GM18526 (cell line): ENCODE measurements around the gene VSX2.

Experiments
- POLR2A ChIP-seq: IDR thresholded peaks from 3 replicates; pipeline ENCODE4 v1.6.1; 2011; ENCODE audit not compliant: insufficient read length; ENCODE audit errors: extremely low read depth

VSX2 gene

DNA sequence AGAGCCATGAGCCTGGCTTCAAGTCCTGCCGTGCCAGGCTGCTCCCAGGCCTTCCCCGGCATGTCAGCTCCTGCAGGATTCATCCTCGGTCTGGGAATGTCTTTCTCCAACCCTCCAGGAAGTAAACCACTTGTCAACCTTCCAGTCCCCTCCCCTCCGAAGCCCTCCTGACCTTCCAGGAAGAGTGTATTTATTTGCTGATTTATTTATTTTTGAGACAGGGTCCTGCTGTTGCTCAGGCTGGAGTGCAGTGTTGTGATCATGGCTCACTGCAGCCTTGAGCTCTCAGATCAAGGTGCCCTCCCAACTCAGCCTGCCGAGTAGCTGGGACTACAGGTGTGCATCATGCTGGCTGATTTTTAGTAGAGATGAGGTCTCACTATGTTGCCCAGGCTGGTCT is 24.7 kb downstream of the VSX2 start:
- no peak for TF ChIP-seq POLR2A

DNA sequence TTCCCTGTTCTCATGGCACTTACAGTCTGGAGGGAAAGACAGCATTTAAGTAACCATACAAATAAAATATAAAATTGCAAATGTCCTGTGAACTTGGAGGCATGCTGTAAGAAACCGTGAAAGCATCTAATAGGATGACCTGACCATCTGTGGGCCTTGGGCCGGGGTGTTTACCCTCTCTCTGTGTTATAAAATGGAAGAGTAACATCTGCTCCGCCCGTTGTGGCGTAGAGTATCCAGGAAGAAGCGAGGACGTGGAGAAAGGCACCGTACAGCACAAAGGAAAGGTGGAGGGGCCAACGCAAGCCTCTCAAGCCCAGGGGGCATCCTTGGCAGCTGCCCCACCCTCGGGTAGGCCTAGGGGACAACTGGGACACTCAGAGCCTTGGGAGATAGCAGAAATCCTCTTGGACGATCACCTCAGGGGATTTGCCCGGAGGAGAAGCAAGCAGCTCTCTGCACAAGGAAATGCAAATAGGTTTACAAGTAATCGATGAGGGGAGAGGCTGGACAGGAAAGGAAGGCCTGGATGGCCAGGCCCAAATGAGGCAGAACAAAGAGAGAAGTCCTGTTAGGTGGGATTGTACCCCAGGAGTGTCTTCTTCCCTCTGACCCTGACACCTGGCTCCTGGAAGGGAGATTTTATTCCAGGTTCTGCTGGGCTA is 26.2 kb downstream of the VSX2 start:
- TF ChIP-seq POLR2A, result no peak

DNA sequence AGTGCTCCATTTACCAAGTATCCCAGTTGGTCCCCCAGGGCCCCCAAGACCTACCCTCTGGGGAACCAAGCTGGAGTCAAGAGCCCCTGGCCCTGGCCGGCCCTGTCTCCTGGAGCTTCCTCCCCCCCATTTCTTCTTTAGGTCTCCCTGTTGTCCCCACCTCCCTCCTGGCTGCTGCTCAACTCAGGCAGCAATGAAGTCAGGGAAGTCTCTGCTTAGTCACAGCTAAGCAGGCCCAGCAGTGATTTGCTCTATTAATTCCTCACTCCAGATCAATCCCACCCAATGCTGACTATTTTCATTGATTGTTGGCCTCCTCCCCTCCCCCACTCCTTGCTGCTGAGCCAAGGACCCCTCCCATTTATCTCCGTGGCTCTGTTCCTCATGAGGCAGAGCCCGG is 28.3 kb downstream of the VSX2 start:
- TF ChIP-seq POLR2A, result no peak

DNA sequence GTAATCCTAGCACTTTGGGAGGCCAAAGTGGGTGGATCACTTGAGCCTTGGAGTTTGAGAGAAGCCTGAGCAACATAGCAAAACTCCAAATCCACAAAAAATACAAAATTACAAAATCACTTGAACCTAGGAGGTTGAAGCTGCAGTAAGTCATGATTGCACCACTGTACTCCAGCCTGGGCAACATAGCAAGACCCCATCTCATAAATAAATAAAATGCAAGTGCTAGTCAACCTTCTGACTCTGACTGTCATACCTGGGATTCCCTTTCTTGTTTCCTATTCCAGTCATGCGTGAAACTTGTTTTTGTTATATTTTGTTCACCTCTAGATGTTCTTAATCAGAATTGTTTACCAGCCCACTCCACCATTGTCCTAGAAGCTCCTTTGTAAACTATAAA is 32.1 kb downstream of the VSX2 start:
- TF ChIP-seq POLR2A, result no peak

DNA sequence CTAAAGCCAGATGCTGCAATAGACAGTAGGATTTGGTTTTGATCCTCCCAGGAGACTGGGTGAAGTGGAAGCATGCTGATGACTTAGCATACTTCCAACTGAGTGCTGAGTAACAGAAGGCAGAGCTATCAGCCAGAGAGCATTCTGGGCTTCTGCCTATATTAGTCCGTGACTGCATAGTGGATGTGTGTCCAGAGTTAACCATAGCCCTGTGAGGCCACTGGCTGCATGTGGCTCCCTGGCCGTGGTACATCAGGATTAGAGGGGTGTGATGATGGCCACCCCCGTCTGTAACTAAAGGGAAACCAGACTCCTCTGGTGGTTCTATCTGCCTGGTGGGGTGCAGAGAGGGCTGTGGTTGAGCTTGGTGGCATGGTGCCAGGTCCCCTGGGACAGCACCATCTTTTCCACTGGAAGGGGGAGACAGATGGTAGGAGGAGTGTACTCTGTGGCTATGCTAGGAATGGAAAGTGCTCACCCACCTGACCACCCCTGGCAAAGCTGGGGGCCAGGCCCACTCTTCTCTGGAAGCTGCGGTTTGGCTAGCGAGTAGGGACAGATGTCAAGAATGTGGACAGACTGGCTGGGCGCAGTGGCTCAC is 36.1 kb downstream of the VSX2 start:
- no peak for TF ChIP-seq POLR2A

DNA sequence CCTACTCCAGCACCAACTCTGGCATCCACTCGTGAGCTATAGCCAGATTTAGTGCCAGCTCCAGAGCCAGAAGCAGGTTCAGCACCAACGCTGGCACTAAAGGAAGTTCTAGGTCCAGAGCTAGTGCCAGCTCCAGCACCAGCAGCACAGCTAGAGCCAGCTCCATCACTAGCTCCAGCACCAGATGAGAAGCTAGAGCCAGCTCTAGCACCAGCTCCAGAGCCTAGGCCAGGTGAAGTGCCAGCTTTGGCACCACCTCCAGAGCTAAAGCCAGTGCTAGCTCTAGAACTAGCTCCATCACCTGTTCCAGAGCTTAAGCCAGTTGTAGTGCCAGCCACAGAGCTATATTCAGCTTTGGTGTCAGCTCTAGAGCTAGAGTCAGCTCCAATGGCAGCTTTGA is 38.8 kb downstream of the VSX2 start:
- TF ChIP-seq POLR2A, result no peak

DNA sequence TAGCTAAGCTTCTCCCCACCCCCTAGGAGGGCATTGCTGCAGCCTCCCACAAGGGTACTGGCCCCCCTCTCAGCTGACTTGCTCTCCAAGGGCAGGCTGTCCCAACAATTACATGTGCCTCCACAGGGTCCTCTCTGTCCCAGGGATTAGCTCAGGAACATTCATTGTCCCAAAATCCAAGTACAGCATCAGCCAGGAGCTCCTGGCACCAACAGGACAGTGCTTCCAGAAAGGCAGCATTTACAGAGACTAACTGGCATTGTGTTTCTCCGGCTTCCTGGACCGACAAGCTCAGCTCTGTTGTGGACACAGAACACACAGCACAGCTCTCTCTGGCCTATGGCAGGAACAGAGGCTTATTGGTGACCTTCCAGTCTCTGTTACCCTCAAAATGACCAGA is 41.8 kb downstream of the VSX2 start:
- no peak for TF ChIP-seq POLR2A

DNA sequence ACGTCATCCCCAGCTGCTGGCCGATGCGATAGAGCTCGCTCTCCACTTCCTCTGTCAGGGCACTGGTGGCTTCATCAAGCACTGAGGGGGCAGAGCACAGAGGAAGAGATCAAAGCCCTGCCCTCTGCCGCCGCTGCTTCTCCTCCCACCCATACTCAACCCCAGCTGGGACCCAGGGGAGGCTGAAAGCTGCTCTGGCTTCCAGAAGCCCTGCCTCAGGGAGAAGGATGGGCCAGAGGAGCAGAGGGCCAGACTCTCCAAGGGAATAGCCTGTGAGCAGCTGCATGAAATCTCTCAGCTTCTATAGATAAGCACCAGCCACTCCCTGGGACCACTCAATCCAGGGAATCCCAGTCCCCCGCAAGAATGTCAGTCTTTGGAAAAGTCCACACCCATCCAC is 47.5 kb downstream of the VSX2 start:
- no peak for TF ChIP-seq POLR2A

DNA sequence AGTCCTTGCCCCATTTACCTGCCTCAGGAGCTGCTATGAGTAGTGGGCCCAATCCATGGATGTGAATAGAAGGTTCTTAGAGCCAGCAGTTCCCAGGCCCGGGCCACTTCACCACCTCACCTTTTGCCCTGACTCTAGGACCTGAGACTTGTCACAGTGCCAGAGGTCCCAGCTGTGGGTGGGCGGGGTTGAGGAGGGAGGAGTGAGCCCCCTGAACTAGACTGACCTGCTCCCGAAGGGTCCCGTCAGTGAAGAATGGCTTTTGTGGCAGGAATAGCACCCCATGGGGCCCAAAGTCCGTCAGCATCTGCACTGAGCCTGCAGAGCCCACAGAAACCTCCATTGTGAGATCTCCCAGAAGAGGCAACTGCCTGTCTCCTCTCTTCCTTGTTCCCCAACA is 50.6 kb downstream of the VSX2 start:
- no peak for TF ChIP-seq POLR2A

DNA sequence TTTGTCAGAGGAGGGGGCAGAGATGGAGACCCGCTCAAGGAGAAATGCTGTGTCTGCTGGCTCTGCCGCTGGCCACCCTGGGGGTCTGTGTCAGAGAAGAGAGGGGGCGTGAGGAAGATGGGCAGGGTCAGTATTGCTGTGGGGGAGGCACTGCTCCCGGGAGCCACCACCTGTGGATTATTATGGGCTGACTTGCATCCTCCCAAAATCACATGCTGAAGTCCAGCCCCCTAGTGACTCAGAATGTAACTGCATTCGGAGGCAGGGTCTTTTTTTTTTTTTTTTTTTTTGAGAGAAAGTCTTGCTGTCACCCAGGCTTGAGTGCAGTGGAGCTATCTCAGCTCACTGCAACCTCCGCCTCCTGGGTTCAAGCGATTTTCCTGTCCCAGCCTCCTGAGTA is 51.2 kb downstream of the VSX2 start:
- no peak for TF ChIP-seq POLR2A

DNA sequence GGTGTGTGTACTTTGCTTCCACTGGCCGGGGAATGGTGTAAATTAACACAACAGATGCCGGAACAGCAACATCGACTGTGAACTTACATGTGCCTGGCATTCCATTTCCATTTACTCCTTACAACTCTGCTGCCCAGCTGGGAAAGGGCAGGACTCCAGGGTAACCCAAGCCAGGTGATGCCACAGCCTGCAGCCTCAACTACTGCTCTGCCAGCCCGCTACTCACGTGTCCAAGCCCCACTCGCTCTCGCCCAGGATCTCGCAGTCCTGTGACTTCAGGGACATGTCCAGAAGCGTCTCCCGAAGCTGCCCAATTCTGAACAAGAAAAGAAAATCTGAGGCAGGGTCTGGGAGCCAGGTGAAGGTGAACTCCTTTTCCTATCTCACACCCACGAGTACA is 52.8 kb downstream of the VSX2 start:
- TF ChIP-seq POLR2A, result no peak

DNA sequence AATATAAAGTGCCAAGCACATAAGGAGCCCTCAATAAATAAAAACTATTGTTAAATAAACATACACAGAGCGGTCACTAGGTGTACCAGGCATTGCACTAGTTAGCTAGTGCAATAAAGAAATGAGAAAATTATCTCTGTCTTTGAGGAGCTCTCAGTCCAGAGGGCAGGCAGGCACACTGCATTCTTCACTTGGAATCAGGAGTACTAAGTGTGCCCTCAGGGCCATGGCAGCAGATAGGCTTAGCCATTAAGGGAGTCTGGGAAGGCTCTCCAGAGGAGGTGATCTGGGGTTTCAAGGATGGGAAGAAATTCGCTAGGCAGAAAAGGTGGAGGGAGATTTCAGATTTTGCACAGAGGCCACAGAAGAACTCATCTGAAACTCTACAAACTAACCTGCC is 54.4 kb downstream of the VSX2 start:
- no peak for TF ChIP-seq POLR2A

DNA sequence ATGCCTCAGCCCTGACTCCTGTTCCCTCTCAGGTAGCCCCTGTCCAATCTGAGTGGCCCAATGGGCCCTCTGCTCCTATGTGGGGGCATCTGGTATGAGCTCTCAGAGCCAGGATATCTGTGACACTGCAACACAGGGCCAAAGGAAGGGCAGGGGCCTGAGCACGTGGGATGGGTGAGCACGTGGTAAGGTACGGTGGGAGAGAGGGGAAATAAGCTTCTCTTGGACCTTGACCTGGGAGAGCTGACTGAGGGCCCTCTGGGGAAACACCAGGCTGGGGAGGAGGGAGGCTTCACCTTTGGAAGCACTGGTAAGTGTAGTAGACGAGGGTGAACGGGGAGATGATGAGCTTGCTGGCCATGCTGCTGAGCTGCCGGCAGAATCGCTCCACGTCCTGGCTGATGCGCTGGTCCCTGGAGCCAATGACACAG is 56.8 kb downstream of the VSX2 start:
- TF ChIP-seq POLR2A, result no peak

DNA sequence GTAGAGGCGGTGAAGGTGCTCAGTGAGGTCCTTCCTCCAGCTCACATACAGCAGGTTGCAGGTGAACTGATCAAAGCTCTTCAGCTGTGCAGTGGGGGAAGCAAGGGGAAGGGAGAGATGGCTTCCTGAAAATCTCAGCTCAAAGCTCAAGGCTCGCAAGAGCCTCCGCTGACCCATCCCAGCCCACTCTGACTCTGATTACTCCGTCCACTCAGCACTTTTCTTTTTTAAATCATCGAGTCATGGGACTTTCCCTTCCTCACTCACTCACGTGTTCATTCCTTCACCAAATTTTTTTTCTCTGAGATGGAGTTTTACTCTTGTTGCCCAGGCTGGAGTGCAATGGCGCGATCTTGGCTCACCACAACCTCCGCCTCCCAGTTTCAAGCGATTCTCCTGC is 58.7 kb downstream of the VSX2 start:
- no peak for TF ChIP-seq POLR2A

DNA sequence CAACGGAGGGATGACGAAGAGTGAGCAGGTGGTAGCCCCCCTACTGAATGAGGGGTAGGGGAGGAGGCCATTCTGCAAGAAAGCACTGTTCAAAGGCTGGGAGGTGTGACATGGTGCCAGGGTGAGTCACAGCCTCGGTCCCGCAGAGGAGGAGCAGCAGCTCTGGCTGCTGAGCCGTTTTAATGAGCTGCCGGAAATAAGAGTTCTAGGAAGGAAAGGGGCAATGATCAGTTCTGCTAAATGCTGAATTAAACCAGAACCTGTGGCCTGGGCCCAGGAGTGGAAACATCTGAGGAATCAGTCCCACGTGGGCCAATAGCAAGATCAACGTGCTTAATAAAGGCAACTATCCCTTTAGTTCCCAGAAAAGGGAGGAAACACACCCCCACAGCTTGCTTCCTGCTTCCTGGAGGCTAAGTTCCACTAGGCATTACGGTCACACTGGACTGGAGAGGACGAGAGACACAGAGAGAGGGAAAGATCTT is 59.9 kb downstream of the VSX2 start:
- TF ChIP-seq POLR2A, result no peak

DNA sequence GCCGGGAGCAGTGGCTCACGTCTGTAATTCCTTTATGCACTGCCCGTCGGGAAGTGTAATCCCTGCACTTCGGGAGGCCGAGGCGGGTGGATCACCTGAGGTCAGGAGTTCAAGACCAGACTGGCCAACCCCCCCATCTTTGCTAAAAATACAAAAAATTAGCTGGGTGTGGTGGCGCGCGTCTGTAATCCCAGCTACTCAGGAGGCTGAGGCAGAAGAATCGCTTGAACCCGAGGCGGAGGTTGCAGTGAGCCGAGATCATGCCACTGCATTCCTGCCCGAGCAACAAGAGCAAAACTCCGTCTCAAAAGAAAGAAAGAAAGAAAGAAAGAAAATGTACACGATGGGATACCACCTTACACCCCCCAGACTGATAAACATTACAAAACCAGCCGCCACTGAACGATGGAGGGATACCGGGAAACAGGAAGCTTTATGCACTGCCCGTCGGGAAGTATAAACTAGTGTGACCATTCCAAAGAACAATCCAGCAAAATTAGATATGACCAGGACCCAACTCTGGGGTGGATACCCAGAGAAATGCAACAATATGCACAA is 62.4 kb downstream of the VSX2 start:
- no peak for TF ChIP-seq POLR2A
